ENCODE measurements around the gene PRPF40A. TPM values are rescaled to one million over a fixed set of nuclear protein-coding genes. Genes with fewer than 3 reads are reported as not detected.

Gene PRPF40A
- total and polyA plus RNA-seq, 2 of the 13 experiments (the other 11 are each of a cell fraction or from before 2014, with no cell fraction given) = 146 to 207 TPM

GRCh38 chr2:152683400-152683799, 33.9 kb downstream of the PRPF40A start:
- no peak for FAIRE-seq
- peaks cover 41% of the 10 kb centered on the region for H3K79me2 ChIP-seq (ENCODE audit: insufficient read depth, low read length)
- in situ Hi-C loops (cut with HindIII; ENCODE audit: extremely low pct_ligation_motif_present, low pct_unique_long_range_greater_than_20kb) (no loop called here), intact Hi-C loops (cut with micrococcal nuclease; ENCODE audit: unreplicated experiment) (no loop called here)
- no peak overlapping the region for H3K4me3 ChIP-seq (replicated peaks in 1 of 3; ENCODE audit: insufficient read depth in 1 of 3, low read depth in 2 of 3, low read length in 3 of 3)
- H4K20me1 ChIP-seq (ENCODE audit: insufficient read depth, low read length) = peaks cover 6% of the 10 kb centered on the region; the same call in 1 of the 2 replicates
- ChIA-PET POLR2A (no interaction called here), CTCF (ENCODE audit: low intra/inter-chr PET ratio, low total read pairs) (no interaction called here)
- no peak for ATAC-seq
- H3K27ac ChIP-seq (ENCODE audit: extremely low read length, insufficient read depth, low read length) = no peak overlapping the region
- H2AFZ ChIP-seq (ENCODE audit: low read length) = no peak overlapping the region
- BruUV-seq (replicated peaks) = no TSS peak
- TF ChIP-seq MAFK (conservative IDR thresholded peaks at IDR 0.05 in 1 of 2, IDR thresholded peaks at IDR 0.05 in 1 of 2; ENCODE audit: low read length in 2 of 2) (peak; percentile 60 to 62; a peak in 3 of 4 replicates), CREB3 (CRISPR knock-in tag; IDR thresholded peaks at IDR 0.05) (no peak), LCORL (IDR thresholded peaks at IDR 0.05) (no peak), LCORL (CRISPR knock-in tag; IDR thresholded peaks at IDR 0.05) (no peak), SIN3B (IDR thresholded peaks at IDR 0.05; ENCODE audit: low read length) (no peak), ZSCAN12 (CRISPR knock-in tag; IDR thresholded peaks at IDR 0.05) (no peak), HNF4A (CRISPR knock-in tag; IDR thresholded peaks at IDR 0.05) (no peak), SMARCE1 (IDR thresholded peaks at IDR 0.05; ENCODE audit: borderline replicate concordance) (no peak), PCBP1 (IDR thresholded peaks at IDR 0.05; ENCODE audit: borderline replicate concordance, low read depth, low read length) (no peak), STAT6 (CRISPR knock-in tag; IDR thresholded peaks at IDR 0.05; ENCODE audit: borderline replicate concordance) (no peak), MAFF (IDR thresholded peaks at IDR 0.05; ENCODE audit: low read depth, low read length) (peak; percentile 10; the same call in 1 of the 2 replicates), SETDB1 (CRISPR knock-in tag; IDR thresholded peaks at IDR 0.05; ENCODE audit: borderline replicate concordance) (no peak)
- no peaks in the 10 kb centered on the region for H3K4me1 ChIP-seq (ENCODE audit: insufficient read depth, low read length)
- H3K9ac ChIP-seq (ENCODE audit: insufficient read depth, low read depth, low read length) = no peak overlapping the region
- H3K9me3 ChIP-seq (ENCODE audit: low read length) = no peaks in the 10 kb centered on the region
- no peak overlapping the region for H3K4me2 ChIP-seq (ENCODE audit: low read depth, low read length)
- no peak for DNase-seq (ENCODE audit: low spot score)
- H3K27me3 ChIP-seq (ENCODE audit: control insufficient read depth in 1 of 2, insufficient read depth in 2 of 2, low read length in 2 of 2) = no peaks in the 10 kb centered on the region
- peaks cover 9 to 84% of the 10 kb centered on the region in 2 experiments for H3K36me3 ChIP-seq (replicated peaks in 1 of 2; ENCODE audit: control insufficient read depth in 1 of 2, insufficient read depth in 2 of 2, low read length in 2 of 2)

All from HepG2 (cell line).